SK-N-MC (cell line): ENCODE measurements around the gene SEC61G.

Source experiments
- DNase-seq: peaks from one replicate; pipeline ENCODE4 v3.0.0-alpha.2; 2011; ENCODE audit warnings: low read depth, low spot score
- H3K27ac ChIP-seq: fragments of 200-600 bp; sonication (generic); 2 replicates; pipeline ENCODE4 v1.5.1; 2016; ENCODE audit warnings: mixed run types
- H3K36me3 ChIP-seq: fragments of 200-600 bp; sonication (generic); 2 replicates; pipeline ENCODE4 v1.6.1; 2017; ENCODE audit warnings: antibody characterized with exemption, low read length, mixed read lengths; ENCODE audit not compliant: insufficient read depth
- H3K4me3 ChIP-seq: fragments of 200-600 bp; sonication (generic); 2 replicates; pipeline ENCODE4 v1.5.1; 2016
- H3K9ac ChIP-seq: fragments of 200-600 bp; sonication (generic); 2 replicates; pipeline ENCODE4 v1.8.0; 2017; ENCODE audit warnings: mixed run types, mixed read lengths; ENCODE audit not compliant: insufficient read length
- H3K9me3 ChIP-seq: fragments of 200-600 bp; sonication (generic); 2 replicates; pipeline ENCODE4 v1.6.1; 2017; ENCODE audit warnings: low read depth, mild to moderate bottlenecking, antibody characterized with exemption, low read length, moderate library complexity, mixed read lengths
- EZH2 ChIP-seq: fragments of 200-600 bp; sonication (generic); IDR thresholded peaks from one replicate; pipeline ENCODE4 v1.6.1; 2017; ENCODE audit warnings: antibody characterized with exemption
- FOXP2 ChIP-seq: optimal IDR thresholded peaks from 2 replicates; pipeline ENCODE3; 2011; ENCODE audit warnings: mild to moderate bottlenecking, moderate library complexity; ENCODE audit not compliant: insufficient read depth; ENCODE audit errors: extremely low read length, control extremely low read depth
- POLR2AphosphoS5 ChIP-seq: IDR thresholded peaks from 2 replicates; pipeline ENCODE4 v1.6.1; 2012; ENCODE audit warnings: mild to moderate bottlenecking, low read depth, low read length, borderline replicate concordance

Gene SEC61G

DNA sequence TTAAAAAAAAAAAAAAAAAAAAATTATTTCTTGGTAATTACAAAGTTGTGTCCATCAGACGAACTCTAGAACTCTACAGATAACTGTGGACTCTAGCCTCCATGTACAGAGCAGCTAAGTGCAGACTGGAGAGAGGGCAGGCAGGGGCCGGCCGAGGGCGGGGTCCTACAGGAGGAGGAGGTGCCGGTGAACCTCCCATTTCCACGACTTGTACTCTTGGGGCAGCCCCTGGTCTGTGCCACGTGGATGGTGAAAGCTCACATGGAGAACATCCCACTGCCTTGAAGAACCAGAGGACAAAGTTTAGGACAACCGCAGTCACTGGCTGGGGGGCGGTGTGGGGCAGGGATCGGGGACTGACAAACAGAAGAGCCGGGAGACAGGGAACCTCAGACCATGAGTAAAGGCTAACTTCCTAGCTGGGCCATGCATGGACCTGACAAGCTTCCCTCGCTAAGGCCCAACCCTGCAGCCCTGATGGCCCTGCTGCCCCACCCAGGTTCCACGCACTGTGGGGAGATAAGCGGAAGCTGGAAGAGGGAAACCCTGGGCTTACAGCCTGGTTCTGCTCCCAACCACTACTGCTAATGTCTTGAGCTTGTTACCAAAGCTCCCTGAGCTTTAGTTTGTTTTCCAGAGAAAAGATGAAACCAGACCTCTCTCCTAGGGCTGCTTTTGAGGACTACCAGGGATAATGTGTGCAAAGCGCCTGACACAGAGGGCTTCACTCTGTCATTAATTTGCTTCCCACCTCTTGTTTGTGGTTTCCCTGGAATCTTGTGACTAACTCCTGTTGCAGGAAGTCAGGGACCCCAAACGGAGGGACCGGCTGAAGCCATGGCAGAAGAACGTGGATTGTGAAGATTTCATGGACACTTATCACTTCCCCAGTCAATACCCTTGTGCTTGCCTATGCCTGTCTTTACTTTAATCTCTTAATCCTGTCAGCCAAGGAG is 16.1 kb upstream of the SEC61G start:
- TF ChIP-seq FOXP2 = no peak
- TF ChIP-seq EZH2 = no peak
- TF ChIP-seq POLR2AphosphoS5 = no peak
- H3K9me3 ChIP-seq = no peaks in the 10 kb centered on the region
- no peak for DNase-seq
- no peak overlapping the region for H3K9ac ChIP-seq
- H3K27ac ChIP-seq = no peak overlapping the region
- no peak overlapping the region for H3K4me3 ChIP-seq
- H3K36me3 ChIP-seq = no peaks in the 10 kb centered on the region

DNA sequence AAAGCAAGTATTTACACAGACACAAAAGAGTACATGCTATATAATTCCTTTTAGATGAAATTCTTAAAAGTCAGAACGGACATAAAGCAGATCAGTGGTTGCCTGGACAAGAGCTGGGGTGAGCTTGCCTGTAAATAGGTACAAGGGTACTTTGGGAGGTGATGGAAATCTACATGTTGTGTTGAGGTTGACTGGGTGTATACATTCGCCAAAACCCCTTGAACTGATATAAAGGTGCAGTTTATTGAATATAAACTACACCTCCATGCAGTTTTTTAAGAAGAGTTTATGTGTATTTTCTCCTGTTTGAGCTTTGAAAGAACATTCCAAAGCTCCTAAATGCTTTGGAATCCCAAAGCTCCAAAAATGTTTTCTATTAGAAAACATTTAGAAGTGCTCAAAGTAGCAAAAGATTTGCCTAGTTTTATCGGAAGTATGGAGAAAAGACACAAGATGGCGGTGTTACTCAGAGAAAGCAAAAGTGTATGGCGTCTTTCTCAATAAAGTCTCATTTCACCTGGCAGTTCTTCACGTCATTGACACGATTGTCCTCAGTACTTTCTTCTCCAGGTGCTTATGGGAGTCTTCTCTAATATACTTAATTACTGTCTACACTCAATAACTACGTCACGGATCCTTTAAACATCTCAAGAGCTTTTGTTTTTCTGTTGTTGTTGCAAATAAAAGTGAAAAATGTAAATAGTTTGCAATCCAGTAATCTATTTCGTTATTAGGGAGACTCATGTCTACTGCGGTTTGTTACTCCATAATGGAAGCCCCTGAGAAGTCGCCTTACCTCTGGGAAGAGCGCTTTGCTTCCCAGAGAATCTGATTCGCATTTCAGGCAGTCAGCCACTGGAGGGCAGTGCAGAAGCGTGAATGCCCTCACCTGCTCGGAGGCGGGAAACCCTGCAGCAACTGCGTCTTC is 14.7 kb upstream of the SEC61G start:
- no peak for TF ChIP-seq EZH2
- H3K9me3 ChIP-seq = no peaks in the 10 kb centered on the region
- peak overlapping the region; percentile 81 for H3K4me3 ChIP-seq
- no peaks in the 10 kb centered on the region for H3K36me3 ChIP-seq
- no peak overlapping the region for H3K27ac ChIP-seq
- peak overlapping the region; percentile 55 for H3K9ac ChIP-seq
- DNase-seq = peak; percentile 52

DNA sequence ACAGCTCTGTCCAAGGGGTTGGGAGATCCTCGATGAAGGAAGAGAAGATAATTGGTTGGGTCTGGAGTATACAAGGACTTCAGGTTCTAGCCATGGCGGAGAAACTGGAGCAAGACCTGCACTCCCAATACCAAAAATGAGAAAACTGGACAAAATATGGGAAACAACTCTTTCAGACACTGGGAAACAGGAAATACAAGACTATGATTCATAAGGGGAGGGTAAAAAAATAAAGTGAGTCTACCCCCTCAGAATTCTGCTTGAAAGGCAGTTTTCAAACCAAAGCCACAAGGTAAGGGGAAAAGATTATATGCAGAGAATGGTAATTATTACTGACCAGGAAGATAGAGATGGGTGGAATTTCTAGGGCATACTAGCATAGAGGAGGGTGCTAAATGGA is 10.2 kb upstream of the SEC61G start:
- DNase-seq = no peak
- TF ChIP-seq FOXP2 = no peak
- no peak for TF ChIP-seq EZH2
- no peak for TF ChIP-seq POLR2AphosphoS5
- no peak overlapping the region for H3K4me3 ChIP-seq
- no peak overlapping the region for H3K27ac ChIP-seq
- no peaks in the 10 kb centered on the region for H3K9me3 ChIP-seq
- H3K9ac ChIP-seq = no peak overlapping the region
- H3K36me3 ChIP-seq = no peaks in the 10 kb centered on the region

DNA sequence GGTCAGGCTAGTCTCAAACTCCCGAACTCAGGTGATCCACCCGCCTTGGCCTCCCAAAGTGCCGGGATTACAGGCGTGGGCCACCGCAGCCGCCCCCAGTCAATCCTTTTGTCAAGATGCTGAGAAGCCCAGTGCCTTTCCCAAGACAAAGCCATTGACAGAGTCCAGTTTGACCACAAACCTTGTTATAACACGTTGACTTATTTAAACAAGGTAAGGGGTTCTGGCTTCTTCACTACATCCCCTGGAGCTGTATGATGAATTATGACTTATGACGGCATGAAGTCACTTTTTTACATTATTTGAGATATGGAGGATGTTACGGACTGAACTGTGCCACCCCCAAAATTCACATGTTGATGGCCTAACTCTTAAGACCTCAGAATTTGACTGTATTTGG is 5.8 kb upstream of the SEC61G start:
- Histone ChIP-seq H3K9ac (no peak overlapping the region), H3K4me3 (no peak overlapping the region), H3K27ac (no peak overlapping the region), H3K36me3 (no peaks in the 10 kb centered on the region), H3K9me3 (no peaks in the 10 kb centered on the region)
- no peak for DNase-seq
- TF ChIP-seq POLR2AphosphoS5 (no peak), EZH2 (no peak), FOXP2 (no peak)

GRCh38 chr7:54757711-54758110 is 1.3 kb downstream of the SEC61G start:
- peaks cover 28% of the 10 kb centered on the region for H3K36me3 ChIP-seq
- peak overlapping the region; percentile 88 for H3K9ac ChIP-seq
- peak overlapping the region; percentile 85 for H3K4me3 ChIP-seq
- no peaks in the 10 kb centered on the region for H3K9me3 ChIP-seq
- DNase-seq = no peak
- TF ChIP-seq EZH2 (no peak), FOXP2 (no peak), POLR2AphosphoS5 (no peak)
- no peak overlapping the region for H3K27ac ChIP-seq

GRCh38 chr7:54749200-54749599 is 9.8 kb downstream of the SEC61G start:
- H3K9me3 ChIP-seq = no peaks in the 10 kb centered on the region
- H3K27ac ChIP-seq = no peak overlapping the region
- H3K36me3 ChIP-seq = peaks cover 48% of the 10 kb centered on the region
- TF ChIP-seq POLR2AphosphoS5 = no peak
- TF ChIP-seq FOXP2 = no peak
- TF ChIP-seq EZH2 = no peak
- no peak overlapping the region for H3K4me3 ChIP-seq
- H3K9ac ChIP-seq = no peak overlapping the region
- no peak for DNase-seq

DNA sequence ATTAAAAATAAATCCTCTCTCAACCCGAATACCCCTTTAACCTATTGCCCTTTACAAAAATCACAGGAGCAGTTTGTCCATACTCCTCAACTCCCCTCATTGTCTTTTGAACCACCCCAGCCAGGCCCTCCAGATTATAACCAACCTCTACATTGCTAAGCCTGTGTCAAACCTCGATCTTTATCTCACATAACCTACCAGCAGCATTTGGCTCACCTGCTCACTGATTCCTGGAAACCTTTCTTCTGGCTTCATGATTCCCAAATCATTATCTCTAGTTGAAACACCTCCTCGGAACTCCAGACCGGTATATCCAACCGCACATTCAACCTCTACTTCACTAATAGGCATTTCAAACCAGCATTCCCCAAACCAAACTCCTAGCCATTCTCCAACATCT is 11.8 kb downstream of the SEC61G start:
- TF ChIP-seq FOXP2 = no peak
- no peak for TF ChIP-seq EZH2
- TF ChIP-seq POLR2AphosphoS5 = no peak
- Histone ChIP-seq H3K9me3 (no peaks in the 10 kb centered on the region), H3K36me3 (peaks cover 33% of the 10 kb centered on the region), H3K9ac (no peak overlapping the region), H3K4me3 (no peak overlapping the region), H3K27ac (no peak overlapping the region)
- DNase-seq = no peak

GRCh38 chr7:54743580-54743979 is 15.4 kb downstream of the SEC61G start:
- no peak overlapping the region for H3K4me3 ChIP-seq
- peaks cover 5% of the 10 kb centered on the region; the same call in 1 of the 2 replicates for H3K36me3 ChIP-seq
- no peak for DNase-seq
- H3K9me3 ChIP-seq = no peaks in the 10 kb centered on the region
- no peak overlapping the region for H3K27ac ChIP-seq
- TF ChIP-seq FOXP2 (no peak), POLR2AphosphoS5 (no peak), EZH2 (no peak)
- no peak overlapping the region for H3K9ac ChIP-seq
